Activated CD8-positive, alpha-beta T cell treated with anti-CD3 and anti-CD28 coated beads for 36 hours (primary cell): ENCODE measurements around the gene TMPRSS4. TPM values are rescaled to one million over a fixed set of nuclear protein-coding genes. Genes with fewer than 3 reads are reported as not detected.

Experiments used
- ATAC-seq: fragments of 200-7000 bp; cut with Tn5 transposase; one replicate; pipeline ENCODE4 v1.10.0; 2021; ENCODE audit warnings: mild to moderate bottlenecking, moderate library complexity
- CTCF ChIA-PET: fragments of 350-600 bp; sonication (Branson Sonifier 250); formaldehyde crosslinking; loops from one replicate; lab custom pipeline; 2021; ENCODE audit warnings: antibody characterized with exemption; lab: Charles Lee
- POLR2A ChIA-PET: fragments of 350-600 bp; sonication (Branson Sonifier 250); formaldehyde crosslinking; loops from one replicate; lab custom pipeline; 2021; ENCODE audit warnings: antibody characterized with exemption; lab: Charles Lee
- DNase-seq: peaks from one replicate; pipeline ENCODE4 v3.0.0-alpha.2; 2020
- H3K27ac Mint-ChIP-seq: one replicate; pipeline ENCODE4 v1.8.0; 2021; ENCODE audit warnings: mild to moderate bottlenecking, mixed read lengths
- H3K27me3 Mint-ChIP-seq: one replicate; pipeline ENCODE4 v1.8.0; 2021; ENCODE audit warnings: mixed read lengths
- H3K36me3 Mint-ChIP-seq: one replicate; pipeline ENCODE4 v1.8.0; 2021; ENCODE audit warnings: low read depth, mixed read lengths
- H3K4me1 Mint-ChIP-seq: one replicate; pipeline ENCODE4 v1.8.0; 2021; ENCODE audit warnings: low read depth, mixed read lengths
- H3K4me3 Mint-ChIP-seq: one replicate; pipeline ENCODE4 v1.8.0; 2021; ENCODE audit warnings: mild to moderate bottlenecking, moderate library complexity, mixed read lengths
- H3K9me3 Mint-ChIP-seq: one replicate; pipeline ENCODE4 v1.8.0; 2021; ENCODE audit warnings: mixed read lengths
- intact Hi-C: fragments of 100-400 bp; cut with micrococcal nuclease; formaldehyde crosslinking; loops from one replicate; pipeline ENCODE4 v1.10.0; 2022
- total RNA-seq, 2 experiments: library from RNA; stranded (reverse); gene quantifications; one replicate each; pipeline ENCODE4 v1.2.3, GENCODE V29; 2021
- TF ChIP-seq, protein P1 (sequence below): fragments of 200-600 bp; IDR thresholded peaks from one replicate; pipeline ENCODE4 v1.8.0; 2022; ENCODE audit warnings: antibody characterized with exemption, mild to moderate bottlenecking

TMPRSS4 gene
- total RNA-seq, 2 experiments from 2014 or later, result not detected

DNA sequence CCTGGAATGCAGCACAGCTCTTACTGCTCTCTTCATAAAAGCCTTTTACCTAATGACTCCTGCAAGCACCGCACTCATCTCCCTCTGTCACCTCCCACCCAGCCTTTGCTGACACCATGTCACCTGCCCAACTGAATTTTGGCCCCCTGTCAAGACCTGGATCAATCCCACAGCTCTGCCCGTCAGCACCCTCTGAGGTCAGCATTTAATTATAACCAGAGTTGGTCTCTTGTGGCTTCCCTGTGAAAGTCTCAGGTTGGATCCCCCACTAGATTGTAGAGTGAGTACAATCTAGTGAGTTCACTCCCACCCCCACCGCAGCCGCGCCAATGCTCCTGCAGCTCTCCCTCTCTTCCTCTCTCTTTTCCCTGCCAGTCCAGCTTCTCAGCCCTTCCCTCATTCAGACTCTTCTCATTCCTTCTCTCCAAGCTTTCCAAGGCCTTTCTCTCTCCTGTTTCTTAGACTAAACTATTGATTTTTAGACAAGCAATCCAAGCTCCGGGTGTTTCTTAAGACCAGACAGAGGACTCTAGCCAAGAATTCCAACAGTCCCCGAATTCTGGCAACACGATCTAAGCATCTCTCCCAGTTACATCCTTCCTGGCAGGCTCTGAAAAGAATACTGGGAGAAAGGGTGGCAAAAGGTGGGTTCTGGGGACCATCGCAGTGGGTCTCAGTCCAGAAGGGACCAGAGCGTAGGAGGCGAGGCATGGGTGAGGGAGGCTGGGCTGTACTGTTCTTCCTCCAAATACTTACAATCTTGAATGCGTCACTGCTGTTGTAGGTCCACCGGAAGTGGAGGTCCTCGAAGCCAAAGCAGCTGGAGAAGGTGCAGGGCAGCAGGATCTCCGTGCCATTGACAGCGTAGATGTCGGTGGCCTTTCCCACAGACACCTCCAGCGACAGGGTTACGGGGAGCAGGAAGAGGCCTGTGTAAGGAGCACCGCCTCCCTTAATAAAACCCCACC is 67.7 kb downstream of the TMPRSS4 start:
- ChIA-PET POLR2A (interaction anchor here (1.0 to 1.2 kb wide), 2 partner anchors 23 to 154 kb away, joined by 3 read pairs; no protein-coding TSS in a partner anchor), CTCF (interaction anchor here (0.6 to 6.8 kb wide), 25 partner anchors 9 to 450 kb away, joined by 3 to 116 read pairs (median 4); partner anchors contain the start of genes CD3E and SCN4B)
- H3K36me3 Mint-ChIP-seq, result no peaks in the 10 kb centered on the region
- peaks cover 42% of the 10 kb centered on the region for H3K27me3 Mint-ChIP-seq
- H3K4me1 Mint-ChIP-seq, result peaks cover 3% of the 10 kb centered on the region
- no peaks in the 10 kb centered on the region for H3K9me3 Mint-ChIP-seq
- ATAC-seq (no peak), DNase-seq (no peak)
- intact Hi-C loops, result loop anchor here (5.0 kb wide), 1 partner anchor 148 kb away; no protein-coding TSS in a partner anchor
- TF ChIP-seq, protein P1, sequence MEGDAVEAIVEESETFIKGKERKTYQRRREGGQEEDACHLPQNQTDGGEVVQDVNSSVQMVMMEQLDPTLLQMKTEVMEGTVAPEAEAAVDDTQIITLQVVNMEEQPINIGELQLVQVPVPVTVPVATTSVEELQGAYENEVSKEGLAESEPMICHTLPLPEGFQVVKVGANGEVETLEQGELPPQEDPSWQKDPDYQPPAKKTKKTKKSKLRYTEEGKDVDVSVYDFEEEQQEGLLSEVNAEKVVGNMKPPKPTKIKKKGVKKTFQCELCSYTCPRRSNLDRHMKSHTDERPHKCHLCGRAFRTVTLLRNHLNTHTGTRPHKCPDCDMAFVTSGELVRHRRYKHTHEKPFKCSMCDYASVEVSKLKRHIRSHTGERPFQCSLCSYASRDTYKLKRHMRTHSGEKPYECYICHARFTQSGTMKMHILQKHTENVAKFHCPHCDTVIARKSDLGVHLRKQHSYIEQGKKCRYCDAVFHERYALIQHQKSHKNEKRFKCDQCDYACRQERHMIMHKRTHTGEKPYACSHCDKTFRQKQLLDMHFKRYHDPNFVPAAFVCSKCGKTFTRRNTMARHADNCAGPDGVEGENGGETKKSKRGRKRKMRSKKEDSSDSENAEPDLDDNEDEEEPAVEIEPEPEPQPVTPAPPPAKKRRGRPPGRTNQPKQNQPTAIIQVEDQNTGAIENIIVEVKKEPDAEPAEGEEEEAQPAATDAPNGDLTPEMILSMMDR, result no peak
- peak overlapping the region; percentile 76 for H3K4me3 Mint-ChIP-seq
- H3K27ac Mint-ChIP-seq, result no peak overlapping the region

- ChIA-PET CTCF (interaction anchor here (0.6 to 6.8 kb wide), 29 partner anchors 8 to 449 kb away, joined by 3 to 116 read pairs (median 4); partner anchors contain the start of genes CD3D, CD3E and SCN4B), POLR2A (interaction anchor here (1.0 to 1.7 kb wide), 3 partner anchors 22 to 80 kb away, joined by 3 to 6 read pairs (median 4); partner anchors contain the start of gene JAML)
- Mint-ChIP-seq H3K27ac (no peak overlapping the region), H3K36me3 (no peaks in the 10 kb centered on the region), H3K27me3 (peaks cover 42% of the 10 kb centered on the region), H3K4me1 (peaks cover 3% of the 10 kb centered on the region), H3K9me3 (no peaks in the 10 kb centered on the region), H3K4me3 (peak overlapping the region; percentile 76)
- intact Hi-C loops, result loop anchor here (5.0 kb wide), 1 partner anchor 147 kb away; no protein-coding TSS in a partner anchor
- TF ChIP-seq, protein P1, result peak; percentile 84
- peak; percentile 96 for DNase-seq
- ATAC-seq, result peak; percentile 95
Measured at GRCh38 chr11:118145285-118146227, 68.7 kb downstream of the TMPRSS4 start.

DNA sequence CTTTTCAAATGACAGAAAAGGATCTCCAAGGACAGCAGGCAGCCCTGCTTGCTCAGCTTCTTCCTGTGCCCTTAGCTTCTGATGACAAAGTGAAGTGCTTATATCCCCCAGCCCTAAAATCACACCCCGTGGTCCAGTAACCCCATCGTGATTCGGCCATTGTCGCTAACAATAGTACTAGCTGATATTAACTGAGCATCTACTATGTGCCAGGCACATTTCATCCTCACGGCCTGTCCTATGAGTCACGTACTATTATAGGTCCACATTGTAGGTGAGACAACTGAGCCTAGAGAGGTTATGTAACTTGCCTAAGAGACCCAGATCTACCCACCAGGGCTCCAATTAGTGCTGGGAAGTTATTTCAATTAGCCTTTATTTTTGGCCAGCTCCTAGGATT is 69.7 kb downstream of the TMPRSS4 start:
- TF ChIP-seq, protein P1, result no peak
- H3K4me3 Mint-ChIP-seq, result peak overlapping the region; percentile 76
- CTCF ChIA-PET, result interaction anchor here (1.1 to 6.8 kb wide), 6 partner anchors 10 to 157 kb away, joined by 3 to 116 read pairs (median 6); partner anchors contain the start of gene CD3E
- POLR2A ChIA-PET, result interaction anchor here (1.4 to 1.7 kb wide), 2 partner anchors 52 to 79 kb away, joined by 4 to 6 read pairs; partner anchors contain the start of gene JAML
- DNase-seq, result no peak
- no peak for ATAC-seq
- no peak overlapping the region for H3K27ac Mint-ChIP-seq
- H3K36me3 Mint-ChIP-seq, result no peaks in the 10 kb centered on the region
- intact Hi-C loops, result loop anchor here (5.0 kb wide), 1 partner anchor 146 kb away; no protein-coding TSS in a partner anchor
- peaks cover 45% of the 10 kb centered on the region for H3K27me3 Mint-ChIP-seq
- H3K9me3 Mint-ChIP-seq, result no peaks in the 10 kb centered on the region
- peaks cover 3% of the 10 kb centered on the region for H3K4me1 Mint-ChIP-seq

GRCh38 chr11:118147502-118147901 is 70.6 kb downstream of the TMPRSS4 start:
- H3K9me3 Mint-ChIP-seq, result no peaks in the 10 kb centered on the region
- H3K36me3 Mint-ChIP-seq, result no peaks in the 10 kb centered on the region
- ChIA-PET CTCF (interaction anchor here (4.5 to 6.8 kb wide), 2 partner anchors 9 to 24 kb away, joined by 40 to 116 read pairs; no protein-coding TSS in a partner anchor), POLR2A (interaction anchor here (0.6 kb wide), 1 partner anchor 254 kb away, joined by 3 read pairs; no protein-coding TSS in a partner anchor)
- ATAC-seq, result no peak
- H3K4me1 Mint-ChIP-seq, result peaks cover 3% of the 10 kb centered on the region
- peaks cover 40% of the 10 kb centered on the region for H3K27me3 Mint-ChIP-seq
- no peak for DNase-seq
- H3K4me3 Mint-ChIP-seq, result no peak overlapping the region
- no peak overlapping the region for H3K27ac Mint-ChIP-seq
- TF ChIP-seq, protein P1, result no peak
- intact Hi-C loops, result loop anchor here (5.0 kb wide), 1 partner anchor 145 kb away; no protein-coding TSS in a partner anchor
